ENCODE measurements around the gene SLC22A3. TPM values are rescaled to one million over a fixed set of nuclear protein-coding genes. Genes with fewer than 3 reads are reported as not detected.

SLC22A3 gene
- total and polyA plus RNA-seq, 2 of the 13 experiments (the other 11 are each of a cell fraction or from before 2014, with no cell fraction given), result 12.0 to 31.5 TPM

- FAIRE-seq (no peak), DNase-seq (ENCODE audit: low spot score) (no peak), ATAC-seq (peak; percentile 19)
- Histone ChIP-seq H4K20me1 (ENCODE audit: insufficient read depth, low read length) (no peaks in the 10 kb centered on the region), H3K36me3 (replicated peaks in 1 of 2; ENCODE audit: control insufficient read depth in 1 of 2, insufficient read depth in 2 of 2, low read length in 2 of 2) (no peaks in the 10 kb centered on the region), H3K9me3 (ENCODE audit: low read length) (no peaks in the 10 kb centered on the region), H3K27me3 (ENCODE audit: control insufficient read depth in 1 of 2, insufficient read depth in 2 of 2, low read length in 2 of 2) (no peaks in the 10 kb centered on the region), H3K4me3 (replicated peaks in 1 of 3; ENCODE audit: insufficient read depth in 1 of 3, low read depth in 2 of 3, low read length in 3 of 3) (no peak overlapping the region), H3K4me1 (ENCODE audit: insufficient read depth, low read length) (peaks cover 15% of the 10 kb centered on the region), H2AFZ (ENCODE audit: low read length) (no peak overlapping the region), H3K9ac (ENCODE audit: insufficient read depth, low read depth, low read length) (no peak overlapping the region), H3K4me2 (ENCODE audit: low read depth, low read length) (no peak overlapping the region), H3K27ac (ENCODE audit: extremely low read length, insufficient read depth, low read length) (no peak overlapping the region), H3K79me2 (ENCODE audit: insufficient read depth, low read length) (peaks cover 48% of the 10 kb centered on the region)
- TF ChIP-seq MXI1 (IDR thresholded peaks at IDR 0.05; ENCODE audit: borderline replicate concordance, low read depth, low read length), result no peak
- no peak for TF ChIP-seq LBX2 (CRISPR knock-in tag; IDR thresholded peaks at IDR 0.05; ENCODE audit: borderline replicate concordance)
- 88% methylated on average over 6 of the region's 6 CpGs for WGBS (ENCODE audit: low lambda C conversion rate)
- in situ Hi-C loops (cut with HindIII; ENCODE audit: extremely low pct_ligation_motif_present, low pct_unique_long_range_greater_than_20kb), result no loop called here
- no TSS peak for BruUV-seq (replicated peaks)
- intact Hi-C loops (cut with micrococcal nuclease; ENCODE audit: unreplicated experiment), result no loop called here
- CTCF ChIA-PET (ENCODE audit: low intra/inter-chr PET ratio, low total read pairs), result no interaction called here
- POLR2A ChIA-PET, result no interaction called here
Observed at GRCh38 chr6:160367798-160368547, 19.8 kb downstream of the SLC22A3 start.

- no peaks in the 10 kb centered on the region for H4K20me1 ChIP-seq (ENCODE audit: insufficient read depth, low read length)
- WGBS (ENCODE audit: low lambda C conversion rate), result 92% methylated on average over 4 of the region's 4 CpGs
- peak; percentile 18 for ATAC-seq
- TF ChIP-seq ZC3H4 (CRISPR knock-in tag; IDR thresholded peaks at IDR 0.05; ENCODE audit: borderline replicate concordance), result no peak
- no peak for TF ChIP-seq ZNF18 (CRISPR knock-in tag; IDR thresholded peaks at IDR 0.05; ENCODE audit: insufficient replicate concordance)
- TF ChIP-seq CHD2 (IDR thresholded peaks at IDR 0.05; ENCODE audit: low read depth, low read length), result no peak
- no peaks in the 10 kb centered on the region for H3K9me3 ChIP-seq (ENCODE audit: low read length)
- in situ Hi-C loops (cut with HindIII; ENCODE audit: extremely low pct_ligation_motif_present, low pct_unique_long_range_greater_than_20kb) (no loop called here), intact Hi-C loops (cut with micrococcal nuclease; ENCODE audit: unreplicated experiment) (no loop called here)
- ChIA-PET CTCF (ENCODE audit: low intra/inter-chr PET ratio, low total read pairs) (no interaction called here), POLR2A (no interaction called here)
- H3K9ac ChIP-seq (ENCODE audit: insufficient read depth, low read depth, low read length), result no peak overlapping the region
- peaks cover 22% of the 10 kb centered on the region for H3K4me1 ChIP-seq (ENCODE audit: insufficient read depth, low read length)
- no peak for FAIRE-seq
- H3K79me2 ChIP-seq (ENCODE audit: insufficient read depth, low read length), result peaks cover 45% of the 10 kb centered on the region
- H3K4me2 ChIP-seq (ENCODE audit: low read depth, low read length), result no peak overlapping the region
- no peak for DNase-seq (ENCODE audit: low spot score)
- H3K27me3 ChIP-seq (ENCODE audit: control insufficient read depth in 1 of 2, insufficient read depth in 2 of 2, low read length in 2 of 2), result no peaks in the 10 kb centered on the region
- no peak overlapping the region for H3K4me3 ChIP-seq (replicated peaks in 1 of 3; ENCODE audit: insufficient read depth in 1 of 3, low read depth in 2 of 3, low read length in 3 of 3)
- H3K36me3 ChIP-seq (replicated peaks in 1 of 2; ENCODE audit: control insufficient read depth in 1 of 2, insufficient read depth in 2 of 2, low read length in 2 of 2), result no peaks in the 10 kb centered on the region
- H3K27ac ChIP-seq (ENCODE audit: extremely low read length, insufficient read depth, low read length), result no peak overlapping the region
- no peak overlapping the region for H2AFZ ChIP-seq (ENCODE audit: low read length)
- BruUV-seq (replicated peaks), result no TSS peak
Observed at GRCh38 chr6:160368670-160369069, 20.5 kb downstream of the SLC22A3 start.

Measured in HepG2 (cell line).